ENCODE measurements around the gene BAZ2B. TPM values are rescaled to one million over a fixed set of nuclear protein-coding genes. Genes with fewer than 3 reads are reported as not detected.

The BAZ2B gene
- total RNA-seq, 2 experiments from 2014 or later = 17.9 to 18.5 TPM

DNA sequence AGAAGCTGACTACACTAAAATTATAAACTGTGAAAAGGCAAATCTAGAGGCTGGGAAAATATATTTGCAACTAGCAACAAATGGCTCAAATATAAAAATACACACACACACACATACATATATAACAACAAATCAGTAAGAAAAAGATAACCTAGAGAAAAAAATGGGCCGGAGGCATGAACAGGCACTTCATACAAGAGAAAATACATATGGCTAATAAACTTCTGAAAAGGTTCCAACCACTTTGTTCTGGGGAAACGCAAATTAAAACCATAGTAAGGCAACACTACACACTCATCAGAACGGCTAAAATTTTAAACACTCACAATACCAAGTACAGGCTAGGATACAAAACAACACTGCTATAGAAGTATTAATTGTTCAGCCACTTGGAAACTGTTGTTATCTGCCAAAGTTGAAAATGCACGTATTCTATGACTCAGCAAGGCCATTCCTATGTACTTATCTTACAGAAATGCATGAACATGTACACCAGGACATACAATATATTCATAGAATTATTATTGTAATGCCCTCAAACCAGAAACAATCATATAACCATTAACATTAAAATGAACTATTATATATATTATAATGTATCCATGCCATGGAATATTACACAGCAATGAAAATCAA is 345.5 kb downstream of the BAZ2B start:
- H3K36me3 ChIP-seq (ENCODE audit: insufficient read depth, low read length) = no peaks in the 10 kb centered on the region

More for the DNA sequence above, 345.5 kb downstream of the BAZ2B start:
- ChIA-PET CTCF (no interaction called here), POLR2A (no interaction called here)
- H3K27ac ChIP-seq (ENCODE audit: low read depth in 1 of 2, low read length in 2 of 2) = no peak overlapping the region
- no peak for ATAC-seq (ENCODE audit: poor library complexity)
- no peak overlapping the region for H3K4me3 ChIP-seq (ENCODE audit: low read length)
- H3K27me3 Mint-ChIP-seq = no peaks in the 10 kb centered on the region
- no peak for DNase-seq
- intact Hi-C loops (cut with DNase I, micrococcal nuclease) = no loop called here
- H3K4me1 Mint-ChIP-seq (ENCODE audit: low read depth) = peaks cover 14% of the 10 kb centered on the region
- no peaks in the 10 kb centered on the region for H3K9me3 ChIP-seq (ENCODE audit: control insufficient read depth in 1 of 2, insufficient read depth in 1 of 2, low read length in 2 of 2)
- no peak overlapping the region for H3K27ac Mint-ChIP-seq
- TF ChIP-seq, protein P1, sequence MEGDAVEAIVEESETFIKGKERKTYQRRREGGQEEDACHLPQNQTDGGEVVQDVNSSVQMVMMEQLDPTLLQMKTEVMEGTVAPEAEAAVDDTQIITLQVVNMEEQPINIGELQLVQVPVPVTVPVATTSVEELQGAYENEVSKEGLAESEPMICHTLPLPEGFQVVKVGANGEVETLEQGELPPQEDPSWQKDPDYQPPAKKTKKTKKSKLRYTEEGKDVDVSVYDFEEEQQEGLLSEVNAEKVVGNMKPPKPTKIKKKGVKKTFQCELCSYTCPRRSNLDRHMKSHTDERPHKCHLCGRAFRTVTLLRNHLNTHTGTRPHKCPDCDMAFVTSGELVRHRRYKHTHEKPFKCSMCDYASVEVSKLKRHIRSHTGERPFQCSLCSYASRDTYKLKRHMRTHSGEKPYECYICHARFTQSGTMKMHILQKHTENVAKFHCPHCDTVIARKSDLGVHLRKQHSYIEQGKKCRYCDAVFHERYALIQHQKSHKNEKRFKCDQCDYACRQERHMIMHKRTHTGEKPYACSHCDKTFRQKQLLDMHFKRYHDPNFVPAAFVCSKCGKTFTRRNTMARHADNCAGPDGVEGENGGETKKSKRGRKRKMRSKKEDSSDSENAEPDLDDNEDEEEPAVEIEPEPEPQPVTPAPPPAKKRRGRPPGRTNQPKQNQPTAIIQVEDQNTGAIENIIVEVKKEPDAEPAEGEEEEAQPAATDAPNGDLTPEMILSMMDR (IDR thresholded peaks at IDR 0.05) = no peak
- peaks cover 87% of the 10 kb centered on the region for H3K36me3 Mint-ChIP-seq (ENCODE audit: low read depth)
- H3K9me3 Mint-ChIP-seq = no peaks in the 10 kb centered on the region
- no peaks in the 10 kb centered on the region for H3K27me3 ChIP-seq (ENCODE audit: control insufficient read depth in 1 of 2, insufficient read depth in 2 of 2, low read length in 2 of 2)
- H3K4me3 Mint-ChIP-seq = no peak overlapping the region
- no peaks in the 10 kb centered on the region for H3K4me1 ChIP-seq (ENCODE audit: insufficient read depth, low read length)

Other genes with a start within 250 kb of the BAZ2B start
- 10 to 100 TPM; 58.1 to 61.4 TPM for gene MARCHF7, start 96.0 kb upstream of the BAZ2B start, total RNA-seq
- 1 to 10 TPM; 1.0 to 1.1 TPM for gene CD302, start 181.7 kb upstream of the BAZ2B start, total RNA-seq